IMR-90 (cell line): Measurements from ENCODE around the gene UNC13A. TPM values are rescaled to one million over a fixed set of nuclear protein-coding genes. Genes with fewer than 3 reads are reported as not detected.

Source experiments
- ATAC-seq: fragments of 200-7000 bp; cut with Tn5 transposase; 2 replicates; pipeline ENCODE4 v1.9.1; 2020; ENCODE audit warnings: low read depth, mild to moderate bottlenecking, moderate library complexity
- BruUV-seq: library from RNA; stranded (reverse); fragments of 400-500 nt; replicated peaks from 2 replicates; lab custom pipeline; 2021; lab: Mats Ljungman, UMichigan
- CTCF ChIA-PET: fragments of 300-600 bp; formaldehyde crosslinking; extraction: SDS; loops from one replicate; lab custom pipeline; 2021; ENCODE audit warnings: antibody characterized with exemption; lab: Yijun Ruan, JAX
- POLR2A ChIA-PET: fragments of 300-600 bp; sonication (Branson Sonifier 250); formaldehyde crosslinking; loops from one replicate; lab custom pipeline; 2022; ENCODE audit warnings: antibody characterized with exemption; ENCODE audit not compliant: unreplicated experiment; lab: Charles Lee
- DNase-seq: peaks from one replicate; pipeline ENCODE4 v3.0.0; 2013
- H2AFZ ChIP-seq: replicated peaks from 2 replicates; pipeline ENCODE3; 2013; ENCODE audit warnings: low read length, mild to moderate bottlenecking; ENCODE audit not compliant: poor library complexity
- H2AK5ac ChIP-seq: 2 replicates; pipeline ENCODE4 v1.6.1; 2013; ENCODE audit warnings: low read depth, low read length, inconsistent platforms
- H2AK9ac ChIP-seq: replicated peaks from 2 replicates; pipeline ENCODE3; 2013; ENCODE audit warnings: mild to moderate bottlenecking, low read depth, low read length, moderate library complexity; ENCODE audit not compliant: poor library complexity
- H2BK120ac ChIP-seq: 2 replicates; pipeline ENCODE4 v1.6.1; 2013; ENCODE audit warnings: low read depth, low read length, inconsistent platforms
- H2BK15ac ChIP-seq: 3 replicates; pipeline ENCODE4 v1.6.1; 2013; ENCODE audit warnings: low read depth, low read length, inconsistent platforms
- H2BK20ac ChIP-seq: 2 replicates; pipeline ENCODE4 v1.6.1; 2013; ENCODE audit warnings: low read depth, mild to moderate bottlenecking, inconsistent platforms, low read length, moderate library complexity
- H2BK5ac ChIP-seq: 2 replicates; pipeline ENCODE4 v1.6.1; 2013; ENCODE audit warnings: mild to moderate bottlenecking, low read depth, low read length, inconsistent platforms; ENCODE audit not compliant: poor library complexity, severe bottlenecking
- H3K14ac ChIP-seq: replicated peaks from 2 replicates; pipeline ENCODE4 v1.6.1; 2013; ENCODE audit warnings: low read depth, low read length, inconsistent platforms
- H3K18ac ChIP-seq: 2 replicates; pipeline ENCODE4 v1.6.1; 2013; ENCODE audit warnings: low read depth, low read length, control low read depth
- H3K23ac ChIP-seq: 2 replicates; pipeline ENCODE4 v1.6.1; 2013; ENCODE audit warnings: low read depth, low read length, inconsistent platforms
- H3K27ac ChIP-seq: 2 replicates; pipeline ENCODE4 v1.5.1; 2013; ENCODE audit warnings: mild to moderate bottlenecking, control low read depth, low read length; ENCODE audit not compliant: insufficient read depth
- H3K27me3 ChIP-seq: 2 replicates; pipeline ENCODE4 v1.6.1; 2013; ENCODE audit warnings: low read length; ENCODE audit not compliant: control insufficient read depth, insufficient read depth
- H3K36me3 ChIP-seq: 2 replicates; pipeline ENCODE4 v1.6.1; 2013; ENCODE audit warnings: low read length, mixed read lengths; ENCODE audit not compliant: control insufficient read depth, insufficient read depth
- H3K4ac ChIP-seq: 2 replicates; pipeline ENCODE4 v1.6.1; 2013; ENCODE audit warnings: low read depth, low read length, inconsistent platforms
- H3K4me1 ChIP-seq: 2 replicates; pipeline ENCODE4 v1.6.1; 2013; ENCODE audit warnings: low read length, mixed read lengths; ENCODE audit not compliant: control insufficient read depth, insufficient read depth
- H3K4me2 ChIP-seq: 2 replicates; pipeline ENCODE4 v1.6.1; 2013; ENCODE audit warnings: low read depth, mild to moderate bottlenecking, control low read depth, low read length, moderate library complexity
- H3K4me3 ChIP-seq: 2 replicates; pipeline ENCODE4 v1.5.1; 2013; ENCODE audit warnings: low read depth, mild to moderate bottlenecking, control low read depth, low read length, moderate library complexity; ENCODE audit not compliant: insufficient read depth
- H3K56ac ChIP-seq: 2 replicates; pipeline ENCODE4 v1.6.1; 2013; ENCODE audit warnings: low read length, inconsistent platforms; ENCODE audit not compliant: insufficient read depth; ENCODE audit errors: extremely low read depth
- H3K79me1 ChIP-seq, 2 experiments: 2 replicates each; pipeline ENCODE4 v1.6.1; 2013; ENCODE audit warnings: low read length in 2 of 2, inconsistent platforms in 1 of 2, low read depth in 1 of 2
- H3K9ac ChIP-seq: 2 replicates; pipeline ENCODE4 v1.6.1; 2013; ENCODE audit warnings: low read depth, low read length, control low read depth
- H3K9me1 ChIP-seq: 2 replicates; pipeline ENCODE4 v1.6.1; 2013; ENCODE audit warnings: low read length, inconsistent platforms; ENCODE audit not compliant: insufficient read depth
- H3K9me3 ChIP-seq: 2 replicates; pipeline ENCODE4 v1.6.1; 2013; ENCODE audit warnings: low read length; ENCODE audit not compliant: control insufficient read depth, insufficient read depth
- H4K20me1 ChIP-seq: 2 replicates; pipeline ENCODE4 v1.6.1; 2013; ENCODE audit warnings: low read length, inconsistent platforms; ENCODE audit not compliant: insufficient read depth
- H4K5ac ChIP-seq: 2 replicates; pipeline ENCODE4 v1.6.1; 2013; ENCODE audit warnings: mild to moderate bottlenecking, low read depth, low read length, control low read depth
- H4K8ac ChIP-seq, 2 experiments: 2 replicates each; pipeline ENCODE4 v1.6.1; 2013; ENCODE audit warnings: low read depth in 2 of 2, low read length in 2 of 2, control low read depth in 1 of 2, inconsistent platforms in 1 of 2
- H4K91ac ChIP-seq: 2 replicates; pipeline ENCODE4 v1.6.1; 2013; ENCODE audit warnings: low read depth, low read length, inconsistent platforms; ENCODE audit not compliant: insufficient read depth
- CEBPB ChIP-seq: IDR thresholded peaks from 2 replicates; pipeline ENCODE4 v1.6.1; 2012; ENCODE audit warnings: low read depth, low read length, improper control_type of control experiment
- CHD1 ChIP-seq: IDR thresholded peaks from 2 replicates; pipeline ENCODE4 v1.6.1; 2012; ENCODE audit warnings: low read depth, low read length, improper control_type of control experiment
- CTCF ChIP-seq: conservative IDR thresholded peaks from 2 replicates; pipeline ENCODE4 v1.5.1; 2012; ENCODE audit warnings: mild to moderate bottlenecking, low read depth, low read length, improper control_type of control experiment
- FOS ChIP-seq: fragments of 150-350 bp; IDR thresholded peaks from 2 replicates; pipeline ENCODE4 v1.6.1; 2016; ENCODE audit warnings: low read depth, low read length
- MXI1 ChIP-seq: IDR thresholded peaks from 2 replicates; pipeline ENCODE4 v1.6.1; 2012; ENCODE audit warnings: low read depth, mild to moderate bottlenecking, low read length, moderate library complexity, borderline replicate concordance
- NFE2L2 ChIP-seq: fragments of 150-350 bp; IDR thresholded peaks from 2 replicates; pipeline ENCODE4 v1.6.1; 2016; ENCODE audit warnings: low read depth, mild to moderate bottlenecking, low read length
- POLR2A ChIP-seq: IDR thresholded peaks from 2 replicates; pipeline ENCODE4 v1.6.1; 2012; ENCODE audit warnings: mild to moderate bottlenecking, low read depth, low read length
- RAD21 ChIP-seq: IDR thresholded peaks from 2 replicates; pipeline ENCODE4 v1.6.1; 2012; ENCODE audit warnings: low read length, improper control_type of control experiment
- RCOR1 ChIP-seq: IDR thresholded peaks from 2 replicates; pipeline ENCODE4 v1.6.1; 2012; ENCODE audit warnings: mild to moderate bottlenecking, low read length, improper control_type of control experiment; ENCODE audit not compliant: insufficient replicate concordance
- RFX5 ChIP-seq: IDR thresholded peaks from 2 replicates; pipeline ENCODE4 v1.8.0; 2012; ENCODE audit warnings: low read depth, mild to moderate bottlenecking, low read length, moderate library complexity
- SMC3 ChIP-seq: fragments of 150-350 bp; IDR thresholded peaks from 2 replicates; pipeline ENCODE4 v1.6.1; 2016; ENCODE audit warnings: low read depth, mild to moderate bottlenecking, antibody characterized with exemption, low read length, moderate library complexity
- USF2 ChIP-seq: fragments of 150-350 bp; IDR thresholded peaks from 2 replicates; pipeline ENCODE4 v1.6.1; 2017; ENCODE audit warnings: mild to moderate bottlenecking, antibody characterized with exemption, low read length, low read depth
- WGBS, 2 experiments: methylation state at CpG; one replicate each; pipeline versions ENCODE4 v1.1.5 to v1.1.7; 2013; ENCODE audit warnings: missing lambda C conversion rate in 2 of 2; ENCODE audit not compliant: insufficient read length in 1 of 2; ENCODE audit errors: extremely low coverage in 2 of 2; 5-methylcytosine and 5-hydroxymethylcytosine counted together
- dilution Hi-C: fragments of 300-500 bp; cut with HindIII; formaldehyde crosslinking; loops from one replicate; pipeline ENCODE4 v1.14.3; 2018; ENCODE audit warnings: low sequenced_read_pairs; ENCODE audit not compliant: unreplicated experiment
- in situ Hi-C: fragments of 300-500 bp; cut with MboI; formaldehyde crosslinking; loops from 3 replicates; pipeline ENCODE4 v1.14.3; 2019; ENCODE audit warnings: low sequenced_read_pairs, inconsistent platforms, mixed read lengths
- intact Hi-C: fragments of 100-400 bp; cut with micrococcal nuclease; formaldehyde crosslinking; loops from 2 replicates; pipeline ENCODE4 v1.10.0; 2022
- polyA plus RNA-seq, 3 experiments: library from polyadenylated mRNA; depleted of rRNA; stranded (reverse); fragments of >200 nt; gene quantifications; 2 replicates each; pipeline ENCODE4 v1.2.3, GENCODE V29; 2012; ENCODE audit warnings: low replicate concordance in 1 of 3
- total RNA-seq: library from RNA; depleted of rRNA; stranded (reverse); fragments of >200 nt; gene quantifications from 2 replicates; pipeline ENCODE4 v1.2.3, GENCODE V29; 2012
- TF ChIP-seq, protein P1 (sequence below): fragments of 150-350 bp; IDR thresholded peaks from 2 replicates; pipeline ENCODE4 v1.6.1; 2016; ENCODE audit warnings: low read depth, mild to moderate bottlenecking, low read length, moderate library complexity, borderline replicate concordance

Gene UNC13A
- total and polyA plus RNA-seq, 2 of the 4 experiments (the other 2 are of a cell fraction), result 0.18 to 0.22 TPM

GRCh38 chr19:17554968-17555479, 133.1 kb downstream of the UNC13A start:
- Histone ChIP-seq H2BK120ac (peak overlapping the region; percentile 73; the same call in 1 of the 2 replicates), H3K18ac (no peak overlapping the region), H3K4me3 (peak overlapping the region; percentile 29), H3K4ac (peak overlapping the region; percentile 81), H3K14ac (0 out of 2 replicates have a peak overlapping the region, but pooled peaks have one; percentile 20), H3K23ac (peak overlapping the region; percentile 26; the same call in 1 of the 2 replicates), H2AK5ac (peak overlapping the region; percentile 74; the same call in 1 of the 2 replicates), H4K91ac (peak overlapping the region; percentile 26), H3K79me1 (peaks cover 10 to 32% of the 10 kb centered on the region in 2 experiments), H2AK9ac (peak overlapping the region; percentile 83), H3K9ac (peak overlapping the region; percentile 35; the same call in 1 of the 2 replicates), H3K4me2 (peak overlapping the region; percentile 83), H3K27me3 (no peaks in the 10 kb centered on the region), H3K56ac (no peak overlapping the region), H3K9me3 (no peaks in the 10 kb centered on the region), H4K20me1 (no peaks in the 10 kb centered on the region), H2AFZ (peak overlapping the region; percentile 93), H2BK15ac (peak overlapping the region; percentile 50; the same call in 1 of the 3 replicates), H3K27ac (peak overlapping the region; percentile 60), H3K4me1 (peaks cover 3% of the 10 kb centered on the region; the same call in 1 of the 2 replicates), H2BK20ac (peak overlapping the region; percentile 12; the same call in 1 of the 2 replicates), H3K36me3 (peaks cover 13% of the 10 kb centered on the region), H4K8ac (peak overlapping the region; percentile 54 to 83; a peak in 3 of 4 replicates), H4K5ac (peak overlapping the region; percentile 32; the same call in 1 of the 2 replicates), H2BK5ac (peak overlapping the region; percentile 53), H3K9me1 (peaks cover 4% of the 10 kb centered on the region; the same call in 1 of the 2 replicates)
- POLR2A ChIA-PET, result no interaction called here
- no peak for ATAC-seq
- WGBS, 2 experiments, result 39% methylated on average over 7 of the region's 19 CpGs; no CpG with 5 or more reads in 1 of the 2 experiments
- dilution Hi-C loops, result no loop called here
- CTCF ChIA-PET, result interaction anchor here (0.6 kb wide), 1 partner anchor 9 kb away, joined by 5 read pairs; no protein-coding TSS in a partner anchor
- in situ Hi-C loops, result no loop called here
- intact Hi-C loops, result loop anchor here (5.0 to 10.0 kb wide), 2 partner anchors 43 to 160 kb away; partner anchors contain the start of genes CCDC194 and PGLS
- DNase-seq, result no peak
- BruUV-seq, result no TSS peak
- TF ChIP-seq NFE2L2 (no peak), FOS (no peak), POLR2A (no peak), RCOR1 (no peak), CTCF (no peak), SMC3 (no peak), MXI1 (no peak), RFX5 (no peak), RAD21 (no peak), CEBPB (no peak), USF2 (no peak), CHD1 (no peak)
- TF ChIP-seq, protein P1, sequence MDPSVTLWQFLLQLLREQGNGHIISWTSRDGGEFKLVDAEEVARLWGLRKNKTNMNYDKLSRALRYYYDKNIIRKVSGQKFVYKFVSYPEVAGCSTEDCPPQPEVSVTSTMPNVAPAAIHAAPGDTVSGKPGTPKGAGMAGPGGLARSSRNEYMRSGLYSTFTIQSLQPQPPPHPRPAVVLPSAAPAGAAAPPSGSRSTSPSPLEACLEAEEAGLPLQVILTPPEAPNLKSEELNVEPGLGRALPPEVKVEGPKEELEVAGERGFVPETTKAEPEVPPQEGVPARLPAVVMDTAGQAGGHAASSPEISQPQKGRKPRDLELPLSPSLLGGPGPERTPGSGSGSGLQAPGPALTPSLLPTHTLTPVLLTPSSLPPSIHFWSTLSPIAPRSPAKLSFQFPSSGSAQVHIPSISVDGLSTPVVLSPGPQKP, result no peak
